ENCODE data around the gene DHX34.

- no peak for TF ChIP-seq CTCF (IDR thresholded peaks at IDR 0.05)
- no peak for TF ChIP-seq POLR2A (IDR thresholded peaks at IDR 0.05)
These were observed 73.5 kb downstream of the DHX34 start for GRCh38 chr19:47422417-47423163.

Measured in esophagus squamous epithelium (tissue), 4 donors.